ENCODE measurements around the gene DUS2. TPM values are rescaled to one million over a fixed set of nuclear protein-coding genes. Genes with fewer than 3 reads are reported as not detected.

DUS2 gene
- total RNA-seq: 1 to 10 TPM; 5.3 to 8.4 TPM

GRCh38 chr16:68022728-68023537, at the start of gene DUS2, which contains the start of gene DDX28:
Gene DUS2 (plus strand): TSS chr16:68023284. CDS start chr16:68038024, 14,740 bp downstream.
Gene DDX28 (minus strand): TSS chr16:68023232. CDS start chr16:68023202, 30 bp downstream.
- no peaks in the 10 kb centered on the region for H3K27me3 ChIP-seq (replicated peaks; ENCODE audit: insufficient read depth)
- peak within 1 kb of the TSS; percentile 70 to 84 for H3K27ac ChIP-seq
- peaks cover 5% of the 10 kb centered on the region for H3K36me3 ChIP-seq
- peaks cover 20 to 28% of the 10 kb centered on the region in 2 donors for H3K4me1 ChIP-seq (ENCODE audit: control insufficient read depth in 1 of 2, low read depth in 2 of 2)
- peak; percentile 79 for DNase-seq (ENCODE audit: low spot score)
- ATAC-seq (ENCODE audit: insufficient number of reproducible peaks, low FRiP score, low read depth): peak; percentile 83
- TF ChIP-seq CTCF (IDR thresholded peaks at IDR 0.05): no peak
- peak within 1 kb of the TSS; percentile 88 for H3K4me3 ChIP-seq
- no peaks in the 10 kb centered on the region for H3K9me3 ChIP-seq

- DNase-seq (ENCODE audit: low spot score) (no peak), ATAC-seq (ENCODE audit: insufficient number of reproducible peaks, low FRiP score, low read depth) (no peak)
- Histone ChIP-seq H3K36me3 (no peaks in the 10 kb centered on the region), H3K4me3 (no peak overlapping the region), H3K9me3 (no peaks in the 10 kb centered on the region), H3K4me1 (ENCODE audit: control insufficient read depth in 1 of 2, low read depth in 2 of 2) (no peaks in the 10 kb centered on the region), H3K27ac (no peak overlapping the region), H3K27me3 (replicated peaks; ENCODE audit: insufficient read depth) (no peaks in the 10 kb centered on the region)
- no peak for TF ChIP-seq CTCF (IDR thresholded peaks at IDR 0.05)
These were observed 47.6 kb upstream of the DUS2 start for GRCh38 chr16:67975321-67976105.

GRCh38 chr16:67976205-67976604, 46.9 kb upstream of the DUS2 start:
- H3K27ac ChIP-seq: no peak overlapping the region
- H3K4me1 ChIP-seq (ENCODE audit: control insufficient read depth in 1 of 2, low read depth in 2 of 2): no peaks in the 10 kb centered on the region
- TF ChIP-seq CTCF (IDR thresholded peaks at IDR 0.05): no peak
- no peaks in the 10 kb centered on the region for H3K9me3 ChIP-seq
- no peak overlapping the region for H3K4me3 ChIP-seq
- H3K36me3 ChIP-seq: no peaks in the 10 kb centered on the region
- ATAC-seq (ENCODE audit: insufficient number of reproducible peaks, low FRiP score, low read depth) (no peak), DNase-seq (ENCODE audit: low spot score) (no peak)
- H3K27me3 ChIP-seq (replicated peaks; ENCODE audit: insufficient read depth): no peaks in the 10 kb centered on the region

- Histone ChIP-seq H3K4me3 (no peak overlapping the region), H3K36me3 (no peaks in the 10 kb centered on the region), H3K9me3 (no peaks in the 10 kb centered on the region), H3K27me3 (replicated peaks; ENCODE audit: insufficient read depth) (no peaks in the 10 kb centered on the region), H3K4me1 (ENCODE audit: control insufficient read depth in 1 of 2, low read depth in 2 of 2) (no peaks in the 10 kb centered on the region), H3K27ac (no peak overlapping the region)
- no peak for ATAC-seq (ENCODE audit: insufficient number of reproducible peaks, low FRiP score, low read depth)
- no peak for TF ChIP-seq CTCF (IDR thresholded peaks at IDR 0.05)
- no peak for DNase-seq (ENCODE audit: low spot score)
These were observed 46.1 kb upstream of the DUS2 start for GRCh38 chr16:67977005-67977404.
